Fibroblast of lung (primary cell): ENCODE measurements around the gene GLIS1. TPM values are rescaled to one million over a fixed set of nuclear protein-coding genes. Genes with fewer than 3 reads are reported as not detected.
A peak's percentile ranks its signal among the peaks of the same experiment; 100 is the strongest.

Experiments used
- DNase-seq, 2 donors: peaks; one replicate each; pipeline versions ENCODE4 v3.0.0 to v3.0.0-alpha.2; 2010; ENCODE audit warnings: low read depth in 2 of 2
- H2AFZ ChIP-seq: 2 replicates; pipeline ENCODE4 v1.5.1; 2012; ENCODE audit warnings: low read length, control low read depth, inconsistent platforms
- H3K27ac ChIP-seq: 2 replicates; pipeline ENCODE4 v1.5.1; 2011; ENCODE audit warnings: low read length, control low read depth; ENCODE audit not compliant: insufficient read depth
- H3K27me3 ChIP-seq: 2 replicates; pipeline ENCODE4 v1.5.1; 2011; ENCODE audit warnings: mild to moderate bottlenecking, low read length; ENCODE audit not compliant: control insufficient read depth, insufficient read depth
- H3K36me3 ChIP-seq: 2 replicates; pipeline ENCODE4 v1.5.1; 2011; ENCODE audit warnings: low read length; ENCODE audit not compliant: control insufficient read depth, insufficient read depth
- H3K4me1 ChIP-seq: 2 replicates; pipeline ENCODE4 v1.5.1; 2011; ENCODE audit warnings: low read length; ENCODE audit not compliant: control insufficient read depth, insufficient read depth; ENCODE audit errors: extremely low read depth
- H3K4me2 ChIP-seq: 2 replicates; pipeline ENCODE4 v1.5.1; 2011; ENCODE audit warnings: low read length, control low read depth; ENCODE audit not compliant: insufficient read depth; ENCODE audit errors: extremely low read depth
- H3K4me3 ChIP-seq, 4 experiments: fragments of 200-600 bp in 1 of 4; sonication (generic) in 1 of 4; replicated peaks in 1 of 4; 2 replicates each; pipeline ENCODE4 v1.5.1; 2011 to 2016; ENCODE audit warnings: low read length in 4 of 4, low read depth in 3 of 4, mild to moderate bottlenecking in 3 of 4, control low read depth in 2 of 4, inconsistent platforms in 1 of 4, mixed read lengths in 1 of 4; ENCODE audit not compliant: insufficient read depth in 1 of 4; ENCODE audit errors: control extremely low read depth in 1 of 4
- H3K79me2 ChIP-seq: 2 replicates; pipeline ENCODE4 v1.5.1; 2012; ENCODE audit warnings: mild to moderate bottlenecking, low read length, inconsistent platforms; ENCODE audit not compliant: control insufficient read depth, insufficient read depth
- H3K9ac ChIP-seq: 2 replicates; pipeline ENCODE4 v1.5.1; 2011; ENCODE audit warnings: mild to moderate bottlenecking, low read length, control low read depth; ENCODE audit not compliant: insufficient read depth
- H3K9me3 ChIP-seq: 2 replicates; pipeline ENCODE4 v1.5.1; 2012; ENCODE audit warnings: low read depth, low read length; ENCODE audit not compliant: control insufficient read depth, insufficient read depth
- H4K20me1 ChIP-seq: 2 replicates; pipeline ENCODE4 v1.5.1; 2011; ENCODE audit warnings: low read length; ENCODE audit not compliant: control insufficient read depth, insufficient read depth; ENCODE audit errors: extremely low read depth
- EZH2 ChIP-seq: IDR thresholded peaks from 2 replicates; pipeline ENCODE4 v1.5.1; 2012; ENCODE audit warnings: low read length, control low read depth, mild to moderate bottlenecking; ENCODE audit errors: missing control alignments
- polyA plus RNA-seq, 2 donors: library from polyadenylated mRNA; depleted of rRNA in 1 of 2; stranded (reverse) in 1 of 2; unstranded in 1 of 2; fragments of >200 nt; gene quantifications; 2 replicates each; pipeline ENCODE4 v1.2.1, GENCODE V29; 2011 to 2012; ENCODE audit warnings: missing spikeins in 1 of 2
- total RNA-seq: library from RNA; depleted of rRNA; stranded (reverse); fragments of >200 nt; gene quantifications from 2 replicates; pipeline ENCODE4 v1.2.1, GENCODE V29; 2014
- TF ChIP-seq, protein P1 (sequence below), 2 donors: IDR thresholded peaks in 1 of 2; conservative IDR thresholded peaks in 1 of 2; 1 replicate in 1 of 2; 2 replicates in 1 of 2; pipeline ENCODE4 v1.5.1; 2011 to 2012; ENCODE audit warnings: low read length in 2 of 2, control low read depth in 1 of 2, inconsistent platforms in 1 of 2, low read depth in 1 of 2, mild to moderate bottlenecking in 1 of 2

The GLIS1 gene
- total and polyA plus RNA-seq, 2 donors (not counting 1 experiment from before 2014, with no cell fraction given), result under 0.01 to 0.05 TPM

DNA sequence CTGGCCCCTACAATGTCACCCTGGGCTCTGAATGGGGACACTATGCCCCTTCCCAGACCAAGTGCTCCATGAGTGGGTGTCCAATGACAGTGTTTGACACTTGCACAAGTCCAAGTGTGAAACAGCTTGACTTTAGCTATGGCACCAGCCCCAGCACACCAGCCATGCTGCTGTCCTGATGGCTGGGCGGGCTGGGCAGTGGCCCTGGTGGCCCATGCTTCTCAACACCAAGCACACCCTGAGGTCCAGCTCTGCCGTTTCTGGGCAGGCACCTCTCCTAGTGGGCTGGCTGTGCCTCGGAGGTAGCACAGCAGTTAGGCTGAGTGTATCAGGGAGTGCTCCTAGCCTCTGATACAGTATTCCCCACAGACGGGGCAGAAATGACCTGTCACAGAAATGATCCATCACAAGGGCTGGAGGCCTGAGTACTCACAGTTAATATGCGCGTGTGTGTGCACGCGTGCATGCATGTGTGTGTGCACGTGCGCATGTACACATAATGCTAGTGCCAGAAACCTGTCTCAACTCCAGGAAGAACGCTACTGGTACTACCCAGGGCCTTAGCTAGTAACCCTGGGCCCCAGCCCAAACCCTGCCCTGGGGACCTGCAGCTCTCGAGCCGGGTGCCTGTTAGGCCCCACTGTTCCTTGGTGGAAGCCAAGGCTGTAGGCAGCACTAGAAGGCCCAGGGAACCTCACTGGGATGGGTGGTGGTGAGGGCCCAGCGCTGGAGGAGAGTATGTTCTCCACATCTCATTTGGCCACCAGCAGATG is 145.8 kb downstream of the GLIS1 start:
- Histone ChIP-seq H4K20me1 (no peaks in the 10 kb centered on the region), H2AFZ (no peak overlapping the region)
- no peak for TF ChIP-seq EZH2
- TF ChIP-seq, protein P1, sequence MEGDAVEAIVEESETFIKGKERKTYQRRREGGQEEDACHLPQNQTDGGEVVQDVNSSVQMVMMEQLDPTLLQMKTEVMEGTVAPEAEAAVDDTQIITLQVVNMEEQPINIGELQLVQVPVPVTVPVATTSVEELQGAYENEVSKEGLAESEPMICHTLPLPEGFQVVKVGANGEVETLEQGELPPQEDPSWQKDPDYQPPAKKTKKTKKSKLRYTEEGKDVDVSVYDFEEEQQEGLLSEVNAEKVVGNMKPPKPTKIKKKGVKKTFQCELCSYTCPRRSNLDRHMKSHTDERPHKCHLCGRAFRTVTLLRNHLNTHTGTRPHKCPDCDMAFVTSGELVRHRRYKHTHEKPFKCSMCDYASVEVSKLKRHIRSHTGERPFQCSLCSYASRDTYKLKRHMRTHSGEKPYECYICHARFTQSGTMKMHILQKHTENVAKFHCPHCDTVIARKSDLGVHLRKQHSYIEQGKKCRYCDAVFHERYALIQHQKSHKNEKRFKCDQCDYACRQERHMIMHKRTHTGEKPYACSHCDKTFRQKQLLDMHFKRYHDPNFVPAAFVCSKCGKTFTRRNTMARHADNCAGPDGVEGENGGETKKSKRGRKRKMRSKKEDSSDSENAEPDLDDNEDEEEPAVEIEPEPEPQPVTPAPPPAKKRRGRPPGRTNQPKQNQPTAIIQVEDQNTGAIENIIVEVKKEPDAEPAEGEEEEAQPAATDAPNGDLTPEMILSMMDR (conservative IDR thresholded peaks at IDR 0.05 in 1 of 2, IDR thresholded peaks at IDR 0.05 in 1 of 2; ENCODE audit: low read depth in 1 of 2, low read length in 2 of 2), result no peak

DNA sequence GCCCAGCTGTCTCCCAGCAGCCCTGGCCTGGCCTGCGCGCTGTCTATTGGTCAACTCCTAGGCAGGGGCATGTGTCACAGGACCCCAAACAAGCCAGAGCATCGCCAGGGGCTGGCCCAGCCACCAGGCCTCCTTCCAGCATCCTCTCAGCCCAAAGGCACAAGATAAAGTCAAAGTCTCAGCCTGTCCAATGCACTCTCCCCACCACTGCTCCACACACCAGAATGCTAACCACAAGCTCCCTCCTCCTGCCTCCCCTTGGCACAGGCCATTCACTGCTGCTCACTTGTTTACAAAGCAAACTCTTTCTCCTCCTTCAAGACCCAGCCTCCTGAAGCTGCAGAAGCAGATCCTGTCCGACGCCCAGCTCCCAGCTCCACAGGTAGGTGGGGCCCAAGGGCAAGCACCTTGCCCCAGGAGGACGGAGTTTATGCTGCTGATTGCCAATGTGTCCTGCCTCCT is 146.4 kb downstream of the GLIS1 start:
- H3K9me3 ChIP-seq, result no peaks in the 10 kb centered on the region
- no peak overlapping the region for H3K27ac ChIP-seq
- no peaks in the 10 kb centered on the region for H3K79me2 ChIP-seq
- no peak for TF ChIP-seq EZH2
- TF ChIP-seq, protein P1 (conservative IDR thresholded peaks at IDR 0.05 in 1 of 2, IDR thresholded peaks at IDR 0.05 in 1 of 2; ENCODE audit: low read depth in 1 of 2, low read length in 2 of 2), result peak in 1 of 2 donors; percentile 14
- no peak overlapping the region for H2AFZ ChIP-seq
- no peaks in the 10 kb centered on the region for H3K4me1 ChIP-seq
- peaks cover 1% of the 10 kb centered on the region for H3K27me3 ChIP-seq
- no peak overlapping the region for H3K4me3 ChIP-seq
- DNase-seq, result peak; percentile 77 to 78
- no peak overlapping the region for H3K9ac ChIP-seq
- no peaks in the 10 kb centered on the region for H3K36me3 ChIP-seq
- no peak overlapping the region for H3K4me2 ChIP-seq
- H4K20me1 ChIP-seq, result no peaks in the 10 kb centered on the region

More for the DNA sequence above, 145.8 kb downstream of the GLIS1 start:
- Histone ChIP-seq H3K79me2 (no peaks in the 10 kb centered on the region), H3K4me1 (no peaks in the 10 kb centered on the region), H3K27ac (no peak overlapping the region), H3K4me3 (no peak overlapping the region), H3K9ac (no peak overlapping the region), H3K36me3 (no peaks in the 10 kb centered on the region), H3K27me3 (no peaks in the 10 kb centered on the region), H3K4me2 (no peak overlapping the region), H3K9me3 (no peaks in the 10 kb centered on the region)
- no peak for DNase-seq

DNA sequence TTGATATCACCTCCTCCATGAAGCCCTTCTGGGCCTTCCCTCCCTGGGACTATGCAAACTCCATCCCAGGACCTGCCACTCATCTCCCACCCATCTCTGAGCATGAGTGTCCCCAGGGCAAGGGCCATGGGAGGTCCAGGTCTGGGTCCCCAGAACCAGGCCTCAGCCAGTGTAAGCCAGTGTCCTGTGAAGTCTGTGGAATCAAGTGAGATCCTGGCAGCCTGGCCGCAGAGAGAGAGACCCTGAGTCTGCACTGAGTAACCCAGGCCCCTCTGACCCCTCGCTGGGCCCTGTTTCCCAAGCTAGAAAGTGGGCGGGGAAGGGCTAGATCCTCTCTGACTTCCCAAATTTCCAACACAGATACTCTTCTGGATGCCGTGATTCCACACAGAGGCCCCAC is 147.0 kb downstream of the GLIS1 start:
- no peak overlapping the region for H3K4me3 ChIP-seq
- no peak overlapping the region for H3K9ac ChIP-seq
- no peak overlapping the region for H3K27ac ChIP-seq
- H4K20me1 ChIP-seq, result no peaks in the 10 kb centered on the region
- H2AFZ ChIP-seq, result no peak overlapping the region
- no peaks in the 10 kb centered on the region for H3K36me3 ChIP-seq
- H3K4me1 ChIP-seq, result no peaks in the 10 kb centered on the region
- peaks cover 5% of the 10 kb centered on the region for H3K27me3 ChIP-seq
- TF ChIP-seq, protein P1 (conservative IDR thresholded peaks at IDR 0.05 in 1 of 2, IDR thresholded peaks at IDR 0.05 in 1 of 2; ENCODE audit: low read depth in 1 of 2, low read length in 2 of 2), result no peak
- TF ChIP-seq EZH2, result no peak
- no peak overlapping the region for H3K4me2 ChIP-seq
- no peak for DNase-seq
- no peaks in the 10 kb centered on the region for H3K9me3 ChIP-seq
- H3K79me2 ChIP-seq, result no peaks in the 10 kb centered on the region
